IMR-90 (cell line): ENCODE results near the gene TAOK1. TPM values are rescaled to one million over a fixed set of nuclear protein-coding genes. Genes with fewer than 3 reads are reported as not detected.

Source experiments
- ATAC-seq: fragments of 200-7000 bp; cut with Tn5 transposase; 2 replicates; pipeline ENCODE4 v1.9.1; 2020; ENCODE audit warnings: low read depth, mild to moderate bottlenecking, moderate library complexity
- BruUV-seq: library from RNA; stranded (reverse); fragments of 400-500 nt; replicated peaks from 2 replicates; lab custom pipeline; 2021; lab: Mats Ljungman, UMichigan
- CTCF ChIA-PET: fragments of 300-600 bp; formaldehyde crosslinking; extraction: SDS; loops from one replicate; lab custom pipeline; 2021; ENCODE audit warnings: antibody characterized with exemption; lab: Yijun Ruan, JAX
- POLR2A ChIA-PET: fragments of 300-600 bp; sonication (Branson Sonifier 250); formaldehyde crosslinking; loops from one replicate; lab custom pipeline; 2022; ENCODE audit warnings: antibody characterized with exemption; ENCODE audit not compliant: unreplicated experiment; lab: Charles Lee
- DNase-seq: peaks from one replicate; pipeline ENCODE4 v3.0.0; 2013
- H2AFZ ChIP-seq: replicated peaks from 2 replicates; pipeline ENCODE3; 2013; ENCODE audit warnings: low read length, mild to moderate bottlenecking; ENCODE audit not compliant: poor library complexity
- H2AK5ac ChIP-seq: 2 replicates; pipeline ENCODE4 v1.6.1; 2013; ENCODE audit warnings: low read depth, low read length, inconsistent platforms
- H2AK9ac ChIP-seq: replicated peaks from 2 replicates; pipeline ENCODE3; 2013; ENCODE audit warnings: mild to moderate bottlenecking, low read depth, low read length, moderate library complexity; ENCODE audit not compliant: poor library complexity
- H2BK120ac ChIP-seq: 2 replicates; pipeline ENCODE4 v1.6.1; 2013; ENCODE audit warnings: low read depth, low read length, inconsistent platforms
- H2BK15ac ChIP-seq: 3 replicates; pipeline ENCODE4 v1.6.1; 2013; ENCODE audit warnings: low read depth, low read length, inconsistent platforms
- H2BK20ac ChIP-seq: 2 replicates; pipeline ENCODE4 v1.6.1; 2013; ENCODE audit warnings: low read depth, mild to moderate bottlenecking, inconsistent platforms, low read length, moderate library complexity
- H2BK5ac ChIP-seq: 2 replicates; pipeline ENCODE4 v1.6.1; 2013; ENCODE audit warnings: mild to moderate bottlenecking, low read depth, low read length, inconsistent platforms; ENCODE audit not compliant: poor library complexity, severe bottlenecking
- H3K14ac ChIP-seq: replicated peaks from 2 replicates; pipeline ENCODE4 v1.6.1; 2013; ENCODE audit warnings: low read depth, low read length, inconsistent platforms
- H3K18ac ChIP-seq: 2 replicates; pipeline ENCODE4 v1.6.1; 2013; ENCODE audit warnings: low read depth, low read length, control low read depth
- H3K23ac ChIP-seq: 2 replicates; pipeline ENCODE4 v1.6.1; 2013; ENCODE audit warnings: low read depth, low read length, inconsistent platforms
- H3K27ac ChIP-seq: 2 replicates; pipeline ENCODE4 v1.5.1; 2013; ENCODE audit warnings: mild to moderate bottlenecking, control low read depth, low read length; ENCODE audit not compliant: insufficient read depth
- H3K27me3 ChIP-seq: 2 replicates; pipeline ENCODE4 v1.6.1; 2013; ENCODE audit warnings: low read length; ENCODE audit not compliant: control insufficient read depth, insufficient read depth
- H3K36me3 ChIP-seq: 2 replicates; pipeline ENCODE4 v1.6.1; 2013; ENCODE audit warnings: low read length, mixed read lengths; ENCODE audit not compliant: control insufficient read depth, insufficient read depth
- H3K4ac ChIP-seq: 2 replicates; pipeline ENCODE4 v1.6.1; 2013; ENCODE audit warnings: low read depth, low read length, inconsistent platforms
- H3K4me1 ChIP-seq: 2 replicates; pipeline ENCODE4 v1.6.1; 2013; ENCODE audit warnings: low read length, mixed read lengths; ENCODE audit not compliant: control insufficient read depth, insufficient read depth
- H3K4me2 ChIP-seq: 2 replicates; pipeline ENCODE4 v1.6.1; 2013; ENCODE audit warnings: low read depth, mild to moderate bottlenecking, control low read depth, low read length, moderate library complexity
- H3K4me3 ChIP-seq: 2 replicates; pipeline ENCODE4 v1.5.1; 2013; ENCODE audit warnings: low read depth, mild to moderate bottlenecking, control low read depth, low read length, moderate library complexity; ENCODE audit not compliant: insufficient read depth
- H3K56ac ChIP-seq: 2 replicates; pipeline ENCODE4 v1.6.1; 2013; ENCODE audit warnings: low read length, inconsistent platforms; ENCODE audit not compliant: insufficient read depth; ENCODE audit errors: extremely low read depth
- H3K79me1 ChIP-seq, 2 experiments: 2 replicates each; pipeline ENCODE4 v1.6.1; 2013; ENCODE audit warnings: low read length in 2 of 2, inconsistent platforms in 1 of 2, low read depth in 1 of 2
- H3K9ac ChIP-seq: 2 replicates; pipeline ENCODE4 v1.6.1; 2013; ENCODE audit warnings: low read depth, low read length, control low read depth
- H3K9me1 ChIP-seq: 2 replicates; pipeline ENCODE4 v1.6.1; 2013; ENCODE audit warnings: low read length, inconsistent platforms; ENCODE audit not compliant: insufficient read depth
- H3K9me3 ChIP-seq: 2 replicates; pipeline ENCODE4 v1.6.1; 2013; ENCODE audit warnings: low read length; ENCODE audit not compliant: control insufficient read depth, insufficient read depth
- H4K20me1 ChIP-seq: 2 replicates; pipeline ENCODE4 v1.6.1; 2013; ENCODE audit warnings: low read length, inconsistent platforms; ENCODE audit not compliant: insufficient read depth
- H4K5ac ChIP-seq: 2 replicates; pipeline ENCODE4 v1.6.1; 2013; ENCODE audit warnings: mild to moderate bottlenecking, low read depth, low read length, control low read depth
- H4K8ac ChIP-seq, 2 experiments: 2 replicates each; pipeline ENCODE4 v1.6.1; 2013; ENCODE audit warnings: low read depth in 2 of 2, low read length in 2 of 2, control low read depth in 1 of 2, inconsistent platforms in 1 of 2
- H4K91ac ChIP-seq: 2 replicates; pipeline ENCODE4 v1.6.1; 2013; ENCODE audit warnings: low read depth, low read length, inconsistent platforms; ENCODE audit not compliant: insufficient read depth
- BHLHE40 ChIP-seq: fragments of 150-350 bp; IDR thresholded peaks from 2 replicates; pipeline ENCODE4 v1.6.1; 2016; ENCODE audit warnings: mild to moderate bottlenecking, low read depth, low read length
- CEBPB ChIP-seq: IDR thresholded peaks from 2 replicates; pipeline ENCODE4 v1.6.1; 2012; ENCODE audit warnings: low read depth, low read length, improper control_type of control experiment
- CHD1 ChIP-seq: IDR thresholded peaks from 2 replicates; pipeline ENCODE4 v1.6.1; 2012; ENCODE audit warnings: low read depth, low read length, improper control_type of control experiment
- CTCF ChIP-seq: conservative IDR thresholded peaks from 2 replicates; pipeline ENCODE4 v1.5.1; 2012; ENCODE audit warnings: mild to moderate bottlenecking, low read depth, low read length, improper control_type of control experiment
- ELK1 ChIP-seq: fragments of 150-350 bp; IDR thresholded peaks from 2 replicates; pipeline ENCODE4 v1.6.1; 2016; ENCODE audit warnings: low read depth, mild to moderate bottlenecking, low read length, moderate library complexity, borderline replicate concordance
- FOS ChIP-seq: fragments of 150-350 bp; IDR thresholded peaks from 2 replicates; pipeline ENCODE4 v1.6.1; 2016; ENCODE audit warnings: low read depth, low read length
- MAFK ChIP-seq: IDR thresholded peaks from 2 replicates; pipeline ENCODE4 v1.6.1; 2012; ENCODE audit warnings: low read depth, low read length, improper control_type of control experiment
- MAZ ChIP-seq: IDR thresholded peaks from 2 replicates; pipeline ENCODE4 v1.6.1; 2012; ENCODE audit warnings: low read depth, mild to moderate bottlenecking, low read length, improper control_type of control experiment, moderate library complexity, borderline replicate concordance
- MXI1 ChIP-seq: IDR thresholded peaks from 2 replicates; pipeline ENCODE4 v1.6.1; 2012; ENCODE audit warnings: low read depth, mild to moderate bottlenecking, low read length, moderate library complexity, borderline replicate concordance
- NFE2L2 ChIP-seq: fragments of 150-350 bp; IDR thresholded peaks from 2 replicates; pipeline ENCODE4 v1.6.1; 2016; ENCODE audit warnings: low read depth, mild to moderate bottlenecking, low read length
- POLR2A ChIP-seq: IDR thresholded peaks from 2 replicates; pipeline ENCODE4 v1.6.1; 2012; ENCODE audit warnings: mild to moderate bottlenecking, low read depth, low read length
- RAD21 ChIP-seq: IDR thresholded peaks from 2 replicates; pipeline ENCODE4 v1.6.1; 2012; ENCODE audit warnings: low read length, improper control_type of control experiment
- RCOR1 ChIP-seq: IDR thresholded peaks from 2 replicates; pipeline ENCODE4 v1.6.1; 2012; ENCODE audit warnings: mild to moderate bottlenecking, low read length, improper control_type of control experiment; ENCODE audit not compliant: insufficient replicate concordance
- RFX5 ChIP-seq: IDR thresholded peaks from 2 replicates; pipeline ENCODE4 v1.8.0; 2012; ENCODE audit warnings: low read depth, mild to moderate bottlenecking, low read length, moderate library complexity
- SMC3 ChIP-seq: fragments of 150-350 bp; IDR thresholded peaks from 2 replicates; pipeline ENCODE4 v1.6.1; 2016; ENCODE audit warnings: low read depth, mild to moderate bottlenecking, antibody characterized with exemption, low read length, moderate library complexity
- USF2 ChIP-seq: fragments of 150-350 bp; IDR thresholded peaks from 2 replicates; pipeline ENCODE4 v1.6.1; 2017; ENCODE audit warnings: mild to moderate bottlenecking, antibody characterized with exemption, low read length, low read depth
- WGBS, 2 experiments: methylation state at CpG; one replicate each; pipeline versions ENCODE4 v1.1.5 to v1.1.7; 2013; ENCODE audit warnings: missing lambda C conversion rate in 2 of 2; ENCODE audit not compliant: insufficient read length in 1 of 2; ENCODE audit errors: extremely low coverage in 2 of 2; 5-methylcytosine and 5-hydroxymethylcytosine counted together
- dilution Hi-C: fragments of 300-500 bp; cut with HindIII; formaldehyde crosslinking; loops from one replicate; pipeline ENCODE4 v1.14.3; 2018; ENCODE audit warnings: low sequenced_read_pairs; ENCODE audit not compliant: unreplicated experiment
- in situ Hi-C: fragments of 300-500 bp; cut with MboI; formaldehyde crosslinking; loops from 3 replicates; pipeline ENCODE4 v1.14.3; 2019; ENCODE audit warnings: low sequenced_read_pairs, inconsistent platforms, mixed read lengths
- intact Hi-C: fragments of 100-400 bp; cut with micrococcal nuclease; formaldehyde crosslinking; loops from 2 replicates; pipeline ENCODE4 v1.10.0; 2022
- polyA plus RNA-seq, 3 experiments: library from polyadenylated mRNA; depleted of rRNA; stranded (reverse); fragments of >200 nt; gene quantifications; 2 replicates each; pipeline ENCODE4 v1.2.3, GENCODE V29; 2012; ENCODE audit warnings: low replicate concordance in 1 of 3
- total RNA-seq: library from RNA; depleted of rRNA; stranded (reverse); fragments of >200 nt; gene quantifications from 2 replicates; pipeline ENCODE4 v1.2.3, GENCODE V29; 2012

The TAOK1 gene
- total and polyA plus RNA-seq, 2 of the 4 experiments (the other 2 are of a cell fraction): 9.8 to 91.8 TPM

- Histone ChIP-seq H4K91ac (no peak overlapping the region), H3K14ac (no peak overlapping the region), H2BK120ac (no peak overlapping the region), H2AK9ac (no peak overlapping the region), H3K27ac (no peak overlapping the region), H2AFZ (peak overlapping the region; percentile 58), H2AK5ac (no peak overlapping the region), H3K9me1 (no peaks in the 10 kb centered on the region), H3K4me2 (no peak overlapping the region), H4K8ac (no peak overlapping the region), H3K4ac (no peak overlapping the region), H3K18ac (no peak overlapping the region), H2BK15ac (no peak overlapping the region), H3K4me1 (no peaks in the 10 kb centered on the region), H3K27me3 (peaks cover 13% of the 10 kb centered on the region), H3K79me1 (no peaks in the 10 kb centered on the region), H3K23ac (no peak overlapping the region), H3K36me3 (no peaks in the 10 kb centered on the region), H3K9me3 (no peaks in the 10 kb centered on the region), H4K5ac (no peak overlapping the region), H3K56ac (no peak overlapping the region), H2BK5ac (no peak overlapping the region), H4K20me1 (no peaks in the 10 kb centered on the region), H2BK20ac (no peak overlapping the region), H3K9ac (no peak overlapping the region), H3K4me3 (no peak overlapping the region)
- ATAC-seq (no peak), DNase-seq (no peak)
- dilution Hi-C loops (no loop called here), in situ Hi-C loops (loop anchor here (25.0 kb wide), 1 partner anchor 716 kb away; no protein-coding TSS in a partner anchor), intact Hi-C loops (loop anchor here (5.0 kb wide), 1 partner anchor 49 kb away; no protein-coding TSS in a partner anchor)
- no CpG with 5 or more reads among the region's 6 CpGs for WGBS, 2 experiments
- TF ChIP-seq CEBPB (no peak), CHD1 (no peak), NFE2L2 (no peak), FOS (no peak), CTCF (no peak), MAZ (no peak), BHLHE40 (no peak), POLR2A (no peak), RAD21 (no peak), RFX5 (no peak), SMC3 (no peak), MXI1 (no peak), RCOR1 (no peak), MAFK (no peak), USF2 (no peak), ELK1 (no peak)
- no TSS peak for BruUV-seq
- ChIA-PET CTCF (no interaction called here), POLR2A (no interaction called here)
Observed at GRCh38 chr17:29346462-29346861, 43.7 kb upstream of the TAOK1 start.
